Fibroblast of lung (primary cell): ENCODE data around the gene NEURL1. TPM values are rescaled to one million over a fixed set of nuclear protein-coding genes. Genes with fewer than 3 reads are reported as not detected.
A peak's percentile ranks its signal among the peaks of the same experiment; 100 is the strongest.

ENCODE experiments used
- DNase-seq, 2 donors: peaks; one replicate each; pipeline versions ENCODE4 v3.0.0 to v3.0.0-alpha.2; 2010; ENCODE audit warnings: low read depth in 2 of 2
- H2AFZ ChIP-seq: 2 replicates; pipeline ENCODE4 v1.5.1; 2012; ENCODE audit warnings: low read length, control low read depth, inconsistent platforms
- H3K27ac ChIP-seq: 2 replicates; pipeline ENCODE4 v1.5.1; 2011; ENCODE audit warnings: low read length, control low read depth; ENCODE audit not compliant: insufficient read depth
- H3K27me3 ChIP-seq: 2 replicates; pipeline ENCODE4 v1.5.1; 2011; ENCODE audit warnings: mild to moderate bottlenecking, low read length; ENCODE audit not compliant: control insufficient read depth, insufficient read depth
- H3K36me3 ChIP-seq: 2 replicates; pipeline ENCODE4 v1.5.1; 2011; ENCODE audit warnings: low read length; ENCODE audit not compliant: control insufficient read depth, insufficient read depth
- H3K4me1 ChIP-seq: 2 replicates; pipeline ENCODE4 v1.5.1; 2011; ENCODE audit warnings: low read length; ENCODE audit not compliant: control insufficient read depth, insufficient read depth; ENCODE audit errors: extremely low read depth
- H3K4me2 ChIP-seq: 2 replicates; pipeline ENCODE4 v1.5.1; 2011; ENCODE audit warnings: low read length, control low read depth; ENCODE audit not compliant: insufficient read depth; ENCODE audit errors: extremely low read depth
- H3K4me3 ChIP-seq, 4 experiments: fragments of 200-600 bp in 1 of 4; sonication (generic) in 1 of 4; replicated peaks in 1 of 4; 2 replicates each; pipeline ENCODE4 v1.5.1; 2011 to 2016; ENCODE audit warnings: low read length in 4 of 4, low read depth in 3 of 4, mild to moderate bottlenecking in 3 of 4, control low read depth in 2 of 4, inconsistent platforms in 1 of 4, mixed read lengths in 1 of 4; ENCODE audit not compliant: insufficient read depth in 1 of 4; ENCODE audit errors: control extremely low read depth in 1 of 4
- H3K79me2 ChIP-seq: 2 replicates; pipeline ENCODE4 v1.5.1; 2012; ENCODE audit warnings: mild to moderate bottlenecking, low read length, inconsistent platforms; ENCODE audit not compliant: control insufficient read depth, insufficient read depth
- H3K9ac ChIP-seq: 2 replicates; pipeline ENCODE4 v1.5.1; 2011; ENCODE audit warnings: mild to moderate bottlenecking, low read length, control low read depth; ENCODE audit not compliant: insufficient read depth
- H3K9me3 ChIP-seq: 2 replicates; pipeline ENCODE4 v1.5.1; 2012; ENCODE audit warnings: low read depth, low read length; ENCODE audit not compliant: control insufficient read depth, insufficient read depth
- H4K20me1 ChIP-seq: 2 replicates; pipeline ENCODE4 v1.5.1; 2011; ENCODE audit warnings: low read length; ENCODE audit not compliant: control insufficient read depth, insufficient read depth; ENCODE audit errors: extremely low read depth
- EZH2 ChIP-seq: IDR thresholded peaks from 2 replicates; pipeline ENCODE4 v1.5.1; 2012; ENCODE audit warnings: low read length, control low read depth, mild to moderate bottlenecking; ENCODE audit errors: missing control alignments
- polyA plus RNA-seq, 2 donors: library from polyadenylated mRNA; depleted of rRNA in 1 of 2; stranded (reverse) in 1 of 2; unstranded in 1 of 2; fragments of >200 nt; gene quantifications; 2 replicates each; pipeline ENCODE4 v1.2.1, GENCODE V29; 2011 to 2012; ENCODE audit warnings: missing spikeins in 1 of 2
- total RNA-seq: library from RNA; depleted of rRNA; stranded (reverse); fragments of >200 nt; gene quantifications from 2 replicates; pipeline ENCODE4 v1.2.1, GENCODE V29; 2014
- TF ChIP-seq, protein P1 (sequence below), 2 donors: IDR thresholded peaks in 1 of 2; conservative IDR thresholded peaks in 1 of 2; 1 replicate in 1 of 2; 2 replicates in 1 of 2; pipeline ENCODE4 v1.5.1; 2011 to 2012; ENCODE audit warnings: low read length in 2 of 2, control low read depth in 1 of 2, inconsistent platforms in 1 of 2, low read depth in 1 of 2, mild to moderate bottlenecking in 1 of 2

NEURL1 gene
- total and polyA plus RNA-seq, 2 donors (not counting 1 experiment from before 2014, with no cell fraction given), result 0.12 TPM; not detected in 1

DNA sequence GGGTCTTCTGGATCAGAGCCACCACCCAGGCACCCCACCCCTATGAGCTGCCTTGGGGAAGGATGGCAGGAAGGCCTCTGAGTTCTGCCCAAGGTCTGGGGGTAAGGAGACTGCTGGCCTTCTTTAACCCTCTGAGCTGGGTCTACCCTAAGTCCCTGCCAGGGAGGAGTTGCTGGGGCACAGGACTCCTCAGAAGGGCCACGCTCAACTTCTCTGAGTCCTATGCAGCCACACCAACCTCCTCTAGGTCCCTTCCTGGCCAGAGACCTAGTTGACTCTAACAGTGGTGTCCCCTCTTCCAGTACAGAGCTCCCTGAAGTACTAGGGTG lies 2.6 kb upstream of the NEURL1 start:
- Histone ChIP-seq H3K4me2 (no peak overlapping the region), H3K4me1 (peaks cover 18% of the 10 kb centered on the region), H2AFZ (no peak overlapping the region), H3K9me3 (no peaks in the 10 kb centered on the region), H3K9ac (no peak overlapping the region), H3K4me3 (no peak overlapping the region), H3K27ac (no peak overlapping the region), H3K36me3 (no peaks in the 10 kb centered on the region), H4K20me1 (no peaks in the 10 kb centered on the region), H3K27me3 (peaks cover 26% of the 10 kb centered on the region), H3K79me2 (no peaks in the 10 kb centered on the region)
- TF ChIP-seq, protein P1, sequence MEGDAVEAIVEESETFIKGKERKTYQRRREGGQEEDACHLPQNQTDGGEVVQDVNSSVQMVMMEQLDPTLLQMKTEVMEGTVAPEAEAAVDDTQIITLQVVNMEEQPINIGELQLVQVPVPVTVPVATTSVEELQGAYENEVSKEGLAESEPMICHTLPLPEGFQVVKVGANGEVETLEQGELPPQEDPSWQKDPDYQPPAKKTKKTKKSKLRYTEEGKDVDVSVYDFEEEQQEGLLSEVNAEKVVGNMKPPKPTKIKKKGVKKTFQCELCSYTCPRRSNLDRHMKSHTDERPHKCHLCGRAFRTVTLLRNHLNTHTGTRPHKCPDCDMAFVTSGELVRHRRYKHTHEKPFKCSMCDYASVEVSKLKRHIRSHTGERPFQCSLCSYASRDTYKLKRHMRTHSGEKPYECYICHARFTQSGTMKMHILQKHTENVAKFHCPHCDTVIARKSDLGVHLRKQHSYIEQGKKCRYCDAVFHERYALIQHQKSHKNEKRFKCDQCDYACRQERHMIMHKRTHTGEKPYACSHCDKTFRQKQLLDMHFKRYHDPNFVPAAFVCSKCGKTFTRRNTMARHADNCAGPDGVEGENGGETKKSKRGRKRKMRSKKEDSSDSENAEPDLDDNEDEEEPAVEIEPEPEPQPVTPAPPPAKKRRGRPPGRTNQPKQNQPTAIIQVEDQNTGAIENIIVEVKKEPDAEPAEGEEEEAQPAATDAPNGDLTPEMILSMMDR (conservative IDR thresholded peaks at IDR 0.05 in 1 of 2, IDR thresholded peaks at IDR 0.05 in 1 of 2; ENCODE audit: low read depth in 1 of 2, low read length in 2 of 2), result no peak
- TF ChIP-seq EZH2, result no peak
- no peak for DNase-seq

DNA sequence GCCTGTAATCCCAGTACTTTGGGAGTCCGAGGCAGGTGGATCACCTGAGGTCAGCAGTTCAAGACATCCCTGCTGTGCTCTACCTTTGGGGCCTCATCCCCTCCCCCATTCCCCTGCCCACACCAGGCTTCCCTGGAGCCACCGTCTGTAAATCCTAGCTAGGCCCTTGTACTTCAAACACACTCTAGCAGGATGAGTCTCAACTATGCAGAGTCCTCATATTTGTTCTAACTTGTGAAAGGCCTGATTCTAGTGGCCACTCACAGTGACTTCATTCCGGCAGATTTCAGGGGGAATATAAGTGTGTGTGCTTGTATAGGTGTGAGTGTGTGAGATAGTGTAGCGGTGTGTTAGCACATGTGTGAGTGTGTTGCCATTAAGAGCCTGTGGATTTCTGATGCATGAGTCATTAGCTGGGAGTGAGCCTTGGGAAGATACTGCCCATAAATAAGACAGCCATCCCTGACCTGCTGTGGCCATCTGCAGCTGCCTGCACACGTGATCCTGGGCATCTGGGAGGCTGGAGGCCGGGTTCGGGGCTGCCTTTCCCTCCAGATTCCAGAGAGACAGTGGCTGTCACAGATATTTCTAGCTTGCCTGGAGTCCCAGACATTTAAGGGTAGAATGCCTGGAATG lies 1.7 kb upstream of the NEURL1 start:
- no peak overlapping the region for H3K27ac ChIP-seq
- no peak overlapping the region for H3K4me3 ChIP-seq
- peak; percentile 91 to 92 for DNase-seq
- no peak overlapping the region for H3K9ac ChIP-seq
- H3K4me2 ChIP-seq, result peak overlapping the region; percentile 1
- no peak overlapping the region for H2AFZ ChIP-seq
- no peaks in the 10 kb centered on the region for H4K20me1 ChIP-seq
- H3K36me3 ChIP-seq, result no peaks in the 10 kb centered on the region
- H3K9me3 ChIP-seq, result no peaks in the 10 kb centered on the region
- no peak for TF ChIP-seq EZH2
- TF ChIP-seq, protein P1 (conservative IDR thresholded peaks at IDR 0.05 in 1 of 2, IDR thresholded peaks at IDR 0.05 in 1 of 2; ENCODE audit: low read depth in 1 of 2, low read length in 2 of 2), result no peak
- H3K27me3 ChIP-seq, result peaks cover 30% of the 10 kb centered on the region
- H3K79me2 ChIP-seq, result no peaks in the 10 kb centered on the region
- H3K4me1 ChIP-seq, result peaks cover 18% of the 10 kb centered on the region

DNA sequence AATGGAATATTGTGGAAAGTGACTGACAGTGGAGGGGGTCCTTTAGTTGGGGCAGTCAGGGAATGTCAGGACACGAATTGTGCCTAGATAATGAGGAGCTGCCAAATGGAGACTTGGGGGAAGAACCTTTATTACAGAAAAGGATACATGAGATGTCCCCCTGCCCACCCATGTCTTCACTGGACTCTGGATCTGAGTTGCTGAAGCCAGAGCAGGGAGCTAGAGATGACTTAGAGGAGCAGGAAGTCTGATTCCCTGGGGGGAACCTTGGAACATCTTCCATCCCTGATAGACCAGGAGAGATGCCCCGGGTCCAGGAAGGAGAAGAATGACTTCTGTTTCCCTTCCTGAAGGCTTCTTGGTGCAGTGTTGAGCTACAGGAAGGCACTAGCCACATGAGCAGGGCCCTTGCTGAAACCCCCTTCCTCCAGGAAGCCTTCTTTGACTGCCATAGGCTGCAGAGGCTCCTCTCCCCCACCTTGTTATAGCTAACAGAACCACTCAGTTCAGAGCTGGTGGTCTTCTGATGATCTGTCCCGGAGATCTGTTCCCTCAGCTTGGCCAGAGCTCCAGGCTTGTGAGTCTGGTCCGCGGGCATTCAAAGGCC lies 747 bp upstream of the NEURL1 start:
- Histone ChIP-seq H2AFZ (no peak overlapping the region), H3K27me3 (peaks cover 38% of the 10 kb centered on the region), H3K4me3 (no peak overlapping the region), H3K4me1 (peaks cover 18% of the 10 kb centered on the region), H3K9ac (no peak overlapping the region), H3K27ac (no peak overlapping the region), H3K9me3 (no peaks in the 10 kb centered on the region), H4K20me1 (no peaks in the 10 kb centered on the region), H3K4me2 (peak overlapping the region; percentile 1), H3K79me2 (no peaks in the 10 kb centered on the region), H3K36me3 (no peaks in the 10 kb centered on the region)
- TF ChIP-seq EZH2, result no peak
- TF ChIP-seq, protein P1 (conservative IDR thresholded peaks at IDR 0.05 in 1 of 2, IDR thresholded peaks at IDR 0.05 in 1 of 2; ENCODE audit: low read depth in 1 of 2, low read length in 2 of 2), result no peak
- no peak for DNase-seq
